ENCODE measurements around the gene SIT1.
"Not testable (repeated sequence)": the region's sequence is repeated elsewhere in the genome, so short reads cannot be mapped to it uniquely, and the experiment has no call there.

The SIT1 gene

GRCh38 chr9:35635730-35636129 is 15.0 kb downstream of the SIT1 start:
- no peak for DNase-seq

GRCh38 chr9:35629597-35629996 is 21.1 kb downstream of the SIT1 start:
- DNase-seq = no peak

DNA sequence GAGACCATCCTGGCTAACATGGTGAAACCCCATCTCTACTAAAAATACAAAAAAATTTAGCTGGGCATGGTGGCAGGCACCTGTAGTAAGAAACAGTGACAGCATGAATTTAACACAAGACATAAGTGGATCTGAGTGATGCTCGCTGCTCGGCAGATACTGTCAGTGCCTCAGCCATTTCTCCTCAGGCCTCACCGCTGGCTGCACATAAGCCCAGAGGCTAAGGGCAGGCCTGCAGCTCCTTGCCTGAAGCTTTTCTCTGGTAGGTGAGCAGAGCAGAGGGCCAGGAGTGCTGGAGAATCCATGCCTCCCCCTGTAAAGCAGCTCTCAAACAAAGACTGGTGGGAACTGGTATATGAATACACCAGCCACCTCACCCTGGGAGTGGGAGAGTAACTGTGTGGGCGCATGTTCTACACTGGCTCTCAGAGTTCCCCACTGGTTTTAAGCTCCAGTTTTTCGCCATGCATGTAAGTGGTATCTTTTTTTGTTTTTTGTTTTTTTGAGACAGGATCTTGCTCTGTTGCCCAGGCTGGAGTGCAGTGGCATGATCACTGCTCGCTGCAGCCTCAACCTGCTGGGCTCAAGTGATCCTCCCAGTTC is 22.2 kb downstream of the SIT1 start:
- DNase-seq = no peak

- no peak for DNase-seq
Measured at GRCh38 chr9:35627575-35627974, 23.2 kb downstream of the SIT1 start.

DNA sequence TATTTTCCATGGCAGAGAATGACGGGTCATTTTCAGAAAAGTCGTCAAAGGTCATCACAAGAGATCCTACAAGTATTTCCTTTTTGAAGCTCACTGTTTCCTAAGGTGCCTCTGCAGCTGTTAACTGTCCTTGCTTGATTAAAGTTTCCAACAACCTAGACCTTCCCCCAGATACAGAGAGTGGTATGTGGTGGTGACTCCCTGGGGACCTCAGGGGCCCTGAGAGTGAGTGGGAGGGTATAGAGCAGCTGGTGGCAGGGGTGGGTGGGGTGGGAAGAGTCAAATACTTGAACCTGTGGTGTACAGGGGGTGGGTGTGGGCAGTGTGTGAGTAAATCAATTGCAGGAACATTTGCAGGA is 31.0 kb downstream of the SIT1 start:
- DNase-seq = no peak

GRCh38 chr9:35618854-35619799 is 31.6 kb downstream of the SIT1 start:
- DNase-seq = peak; percentile 34

- no peak for DNase-seq
Measured at GRCh38 chr9:35618325-35618727, 32.4 kb downstream of the SIT1 start, which contains the start of gene CD72. Gene CD72, minus strand, starts transcription at chr9:35618413. Its CDS starts 110 bp downstream, at chr9:35618303.

GRCh38 chr9:35617548-35617947 is 33.2 kb downstream of the SIT1 start:
- DNase-seq = no peak

- peak; percentile 72 for DNase-seq
Measured at GRCh38 chr9:35616681-35617459, 33.9 kb downstream of the SIT1 start.

- DNase-seq = no peak
Measured at GRCh38 chr9:35615981-35616680, 34.6 kb downstream of the SIT1 start.

DNA sequence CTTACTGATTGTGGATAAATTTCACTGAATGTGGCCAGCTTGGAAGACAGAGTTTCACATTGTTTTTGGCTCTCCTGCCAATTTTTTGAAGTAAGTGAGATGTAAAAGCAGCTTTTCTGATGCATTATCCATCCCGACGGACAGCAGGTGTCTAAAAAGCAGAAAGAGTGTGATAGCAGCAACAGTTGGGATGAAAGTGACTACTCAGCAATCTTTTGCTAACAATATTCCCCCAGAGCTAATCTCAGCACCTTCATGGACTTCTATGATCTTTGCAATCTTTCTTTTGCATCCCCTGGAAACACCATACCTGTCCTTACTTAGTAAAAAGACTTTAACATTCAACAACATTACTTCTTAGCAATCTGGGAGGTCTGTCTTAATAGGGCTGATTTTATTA is 37.9 kb downstream of the SIT1 start:
- no peak for DNase-seq

DNA sequence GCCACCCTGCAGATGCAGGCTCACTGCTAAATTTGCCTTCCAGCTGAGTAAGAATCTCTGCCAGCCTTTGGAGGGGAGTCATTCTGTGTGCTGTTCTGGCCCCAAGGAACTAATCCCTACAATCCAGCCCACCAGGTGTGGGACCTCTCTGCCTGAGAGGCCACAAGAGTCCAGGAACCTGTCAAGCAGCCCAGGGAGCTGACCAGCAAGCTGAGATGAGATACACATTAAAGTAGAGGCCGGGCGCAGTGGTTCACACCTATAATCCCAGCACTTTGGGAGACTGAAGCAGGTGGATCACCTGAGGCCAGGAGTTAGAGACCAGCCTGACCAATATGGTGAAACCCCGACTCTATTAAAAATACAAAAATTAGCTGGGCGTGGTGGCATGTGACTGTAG is 38.7 kb downstream of the SIT1 start:
- not testable (repeated sequence) for DNase-seq

- DNase-seq = peak; percentile 58
Measured at GRCh38 chr9:35611230-35611797, 39.4 kb downstream of the SIT1 start.

DNA sequence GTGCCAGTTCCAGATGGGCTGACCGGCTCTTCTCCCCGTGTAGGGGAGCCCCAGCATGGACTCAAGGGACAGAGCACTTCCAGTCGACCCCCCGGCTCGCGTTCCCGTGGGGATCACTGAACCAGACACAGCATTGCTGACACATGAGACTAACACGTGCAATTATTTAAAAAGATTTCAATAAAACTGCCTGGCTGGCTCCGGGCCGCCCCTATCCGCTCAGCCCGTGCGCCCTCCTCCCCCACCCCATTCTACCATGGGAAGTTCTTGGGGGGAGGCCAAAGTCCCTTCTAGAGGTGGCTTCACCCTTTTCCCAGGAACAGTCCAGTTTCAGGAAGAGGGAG is 40.9 kb downstream of the SIT1 start:
- no peak for DNase-seq

DNA sequence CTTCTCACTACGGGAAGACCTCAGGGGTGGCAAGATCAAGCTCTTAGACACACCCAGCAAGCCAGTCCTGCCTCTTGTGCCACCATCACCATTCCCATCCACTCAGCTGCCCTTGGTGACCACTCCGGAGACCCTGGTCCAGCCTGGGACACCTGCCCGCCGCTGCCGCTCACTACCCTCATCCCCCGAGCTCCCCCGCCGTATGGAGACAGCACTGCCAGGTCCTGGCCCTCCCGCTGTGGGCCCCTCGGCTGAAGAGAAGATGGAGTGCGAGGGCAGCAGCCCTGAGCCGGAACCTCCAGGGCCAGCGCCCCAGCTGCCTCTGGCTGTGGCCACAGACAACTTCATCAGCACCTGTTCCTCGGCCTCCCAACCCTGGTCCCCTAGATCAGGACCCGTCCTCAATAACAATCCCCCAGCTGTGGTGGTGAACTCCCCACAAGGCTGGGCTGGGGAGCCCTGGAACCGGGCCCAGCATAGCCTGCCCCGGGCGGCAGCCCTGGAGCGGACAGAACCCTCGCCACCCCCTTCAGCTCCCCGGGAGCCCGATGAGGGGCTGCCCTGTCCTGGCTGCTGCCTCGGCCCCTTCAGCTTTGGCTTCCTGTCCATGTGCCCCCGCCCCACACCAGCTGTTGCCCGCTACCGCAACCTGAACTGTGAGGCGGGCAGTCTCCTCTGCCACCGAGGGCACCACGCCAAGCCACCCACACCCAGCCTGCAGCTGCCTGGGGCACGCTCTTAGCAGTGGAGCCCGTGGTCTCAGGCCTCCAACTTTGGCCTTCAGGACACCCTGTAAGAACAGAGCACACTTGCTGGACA is 41.5 kb downstream of the SIT1 start:
- DNase-seq = no peak

GRCh38 chr9:35608221-35608620 is 42.5 kb downstream of the SIT1 start:
- DNase-seq = no peak

- DNase-seq = no peak
Measured at GRCh38 chr9:35606726-35607125, 44.0 kb downstream of the SIT1 start.

DNA sequence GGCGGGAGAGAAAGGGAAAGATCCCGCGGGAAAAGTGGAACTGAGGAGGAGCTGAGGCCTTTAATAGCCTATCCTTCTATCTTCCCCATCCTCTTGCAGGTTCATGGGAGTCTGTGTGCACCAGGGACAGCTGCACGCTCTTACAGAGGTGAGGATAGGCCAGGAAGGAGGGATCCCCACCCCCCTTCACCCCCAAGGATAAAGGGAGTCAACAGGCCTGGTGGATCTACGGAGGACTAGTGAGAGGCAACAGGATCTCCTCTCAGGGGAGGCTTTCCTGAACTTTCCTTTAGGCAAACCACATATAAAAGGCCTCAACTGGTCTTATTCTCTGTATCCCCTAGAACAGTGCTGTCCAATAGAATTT is 44.6 kb downstream of the SIT1 start:
- DNase-seq = no peak

DNA sequence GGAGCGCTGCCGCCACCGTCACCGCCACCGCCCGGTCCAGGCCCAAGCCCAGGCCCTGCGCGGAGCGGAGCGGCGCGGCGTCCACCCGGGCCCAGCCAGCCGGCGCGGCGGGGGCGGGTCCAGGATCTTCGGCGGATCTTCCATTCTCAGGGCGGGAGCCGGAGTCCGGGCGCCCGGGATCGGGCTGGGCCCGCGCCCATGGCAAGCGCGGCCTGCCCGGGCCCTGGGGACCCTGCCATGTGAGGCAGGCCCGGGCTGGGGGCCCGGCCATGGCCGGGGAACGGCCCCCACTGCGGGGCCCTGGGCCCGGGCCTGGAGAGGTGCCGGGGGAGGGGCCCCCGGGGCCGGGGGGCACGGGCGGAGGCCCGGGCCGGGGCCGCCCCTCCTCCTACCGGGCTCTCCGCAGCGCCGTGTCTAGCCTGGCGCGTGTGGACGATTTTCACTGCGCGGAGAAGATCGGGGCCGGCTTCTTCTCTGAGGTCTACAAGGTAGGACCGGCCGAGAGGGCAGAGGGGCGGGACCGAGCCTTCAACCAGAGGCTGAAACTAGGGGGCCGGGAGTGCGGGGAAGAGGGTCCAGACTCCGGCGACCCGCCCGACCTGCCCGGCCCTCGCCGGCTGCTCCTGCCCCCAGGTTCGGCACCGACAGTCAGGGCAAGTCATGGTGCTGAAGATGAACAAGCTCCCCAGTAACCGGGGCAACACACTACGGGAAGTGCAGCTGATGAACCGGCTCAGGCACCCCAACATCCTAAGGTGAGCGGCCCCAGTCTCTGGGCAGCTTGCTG is 45.2 kb downstream of the SIT1 start:
- peak; percentile 52 for DNase-seq

DNA sequence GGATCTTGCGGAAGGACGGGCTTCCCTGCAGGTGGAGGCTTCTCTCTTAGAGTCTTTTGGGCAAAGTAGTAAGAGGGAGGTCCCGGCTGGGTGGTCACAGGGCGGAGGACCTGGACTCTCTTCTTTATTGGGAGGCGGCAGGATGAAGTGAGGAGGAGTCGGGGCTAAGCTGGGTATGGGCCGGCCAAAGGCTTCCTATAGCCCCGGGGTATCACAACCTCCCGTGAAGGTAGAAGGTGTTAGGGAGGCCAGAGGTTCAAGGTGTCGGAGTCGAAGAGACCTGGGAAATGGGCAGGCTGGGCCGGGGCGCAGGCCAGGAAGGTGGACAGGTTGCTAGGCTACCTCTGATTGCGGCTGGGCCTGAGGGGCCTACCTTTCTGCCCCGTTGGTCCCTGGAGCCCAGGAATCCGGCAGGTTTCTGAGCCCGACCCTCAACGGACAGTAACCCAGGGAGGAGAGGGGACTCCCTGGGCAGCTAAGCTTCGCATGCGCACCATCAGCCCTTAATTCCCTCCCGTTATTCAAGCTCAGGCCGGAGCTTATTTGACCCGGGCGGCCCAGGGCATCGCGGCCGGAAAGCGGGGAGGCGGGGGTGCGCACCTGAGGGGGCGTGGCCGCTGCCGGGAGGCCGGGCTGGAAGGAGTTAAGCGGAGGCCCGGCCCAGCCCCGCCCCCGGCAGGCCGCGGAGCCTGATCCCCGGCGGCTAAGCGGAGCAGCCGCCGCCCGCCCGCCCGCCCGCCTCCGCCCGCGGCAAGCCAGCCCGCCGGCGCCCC is 46.0 kb downstream of the SIT1 start, which contains the start of gene TESK1:
Gene TESK1 (plus strand): TSS at position 685 of the 773 bp plus-strand sequence. CDS start 358 bp downstream, outside the sequence.
- peak; percentile 85 for DNase-seq
